HFF-Myc (cell line): Measurements from ENCODE around the gene CFAP45.

Experiments used
- DNase-seq: peaks from one replicate; pipeline ENCODE4 v3.0.0-alpha.2; 2011; ENCODE audit warnings: low read depth; ENCODE audit errors: extremely low read depth
- H3K4me3 ChIP-seq: replicated peaks from 2 replicates; pipeline ENCODE4 v1.5.1; 2011; ENCODE audit warnings: low read depth, mild to moderate bottlenecking, control low read depth, low read length
- CTCF ChIP-seq: IDR thresholded peaks from 2 replicates; pipeline ENCODE4 v1.5.1; 2012; ENCODE audit warnings: mild to moderate bottlenecking, low read depth, low read length, control low read depth; ENCODE audit errors: missing control alignments

Gene CFAP45

DNA sequence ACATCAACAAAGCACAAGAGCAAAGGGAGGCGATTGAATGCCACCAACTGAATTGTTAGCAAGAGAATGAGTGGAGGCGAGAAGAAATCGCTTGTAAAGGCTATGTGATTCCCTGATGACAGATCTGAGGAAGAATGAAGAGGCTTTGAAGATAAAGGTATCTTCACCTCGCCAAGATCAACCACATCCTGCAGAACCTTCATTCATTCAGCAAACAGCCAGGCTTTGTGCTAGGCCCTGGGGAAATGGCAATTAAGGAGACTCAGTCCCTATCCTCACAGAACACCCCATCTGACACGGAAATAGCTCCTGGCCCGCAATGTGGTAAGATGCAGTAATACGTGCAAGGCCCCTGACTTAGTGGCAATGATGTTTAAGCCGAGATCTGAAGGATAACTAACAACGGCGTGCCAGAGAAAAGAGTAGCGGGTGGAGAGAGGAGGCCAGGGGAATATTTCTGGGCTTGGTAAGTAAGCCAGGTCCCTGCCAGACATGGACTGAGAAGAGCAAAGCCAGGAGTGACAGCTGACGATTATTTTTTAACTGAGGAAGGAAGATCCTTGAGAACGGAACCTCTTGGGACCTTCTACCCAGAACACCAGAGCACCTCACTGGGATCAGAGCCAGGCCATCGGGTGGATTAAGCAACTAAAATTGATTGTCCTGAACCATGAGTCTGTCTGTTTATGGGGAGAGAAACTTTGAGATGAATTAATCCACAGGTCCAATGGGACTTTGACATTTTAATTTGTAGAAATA, 32.9 kb downstream of the CFAP45 start:
- DNase-seq = no peak
- no peak overlapping the region for H3K4me3 ChIP-seq
- no peak for TF ChIP-seq CTCF

DNA sequence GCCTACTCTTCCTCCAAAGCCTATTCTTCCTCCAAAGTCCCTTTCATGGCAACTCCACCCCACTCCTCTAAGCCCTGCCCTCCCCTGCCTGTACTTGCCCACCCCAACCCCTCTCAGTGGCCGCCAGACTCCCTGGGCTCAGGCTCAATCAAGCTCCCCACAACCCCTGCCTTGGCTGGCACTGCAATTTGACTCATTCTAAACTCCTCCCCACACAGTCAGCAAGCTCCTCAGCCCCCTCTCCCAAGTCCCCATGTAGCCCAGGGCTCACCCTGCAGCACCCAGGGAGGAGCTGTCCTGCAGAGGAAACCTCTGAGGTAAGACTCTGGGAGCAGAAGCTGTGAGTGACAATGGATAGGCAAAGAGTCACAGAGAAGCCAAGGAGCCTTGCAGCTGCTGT, 33.9 kb downstream of the CFAP45 start:
- no peak overlapping the region for H3K4me3 ChIP-seq
- DNase-seq = no peak

GRCh38 chr1:159864262-159864661, 35.7 kb downstream of the CFAP45 start:
- DNase-seq = no peak
- no peak for TF ChIP-seq CTCF
- no peak overlapping the region for H3K4me3 ChIP-seq

More for the DNA sequence above, 33.9 kb downstream of the CFAP45 start:
- TF ChIP-seq CTCF = no peak

DNA sequence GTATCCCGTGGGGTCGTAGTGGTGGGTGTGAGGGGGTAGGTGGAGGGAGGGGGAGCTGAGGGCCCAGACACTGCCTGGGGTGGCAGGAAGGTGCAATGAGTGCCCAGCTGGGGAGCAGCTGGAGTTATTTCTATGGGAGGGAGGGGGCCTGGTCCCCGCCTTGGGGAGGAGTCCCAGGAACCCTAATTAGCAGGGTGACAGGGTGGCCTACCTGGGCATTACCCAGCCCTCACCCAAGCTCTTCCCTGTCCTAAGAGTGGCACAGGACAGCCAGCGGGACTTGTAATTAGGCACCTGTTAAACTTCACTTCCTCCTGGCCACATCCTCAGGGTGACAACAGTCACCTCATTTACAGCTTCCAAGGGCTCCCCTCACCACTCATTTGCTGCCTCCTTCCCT, 37.4 kb downstream of the CFAP45 start, which contains the start of gene VSIG8:
VSIG8 (minus strand) TSS at position 101 of the 400 bp plus-strand sequence. CDS start 136 bp downstream, outside the sequence.
- TF ChIP-seq CTCF = no peak
- DNase-seq = no peak
- H3K4me3 ChIP-seq = no peak within 1 kb of the TSS

DNA sequence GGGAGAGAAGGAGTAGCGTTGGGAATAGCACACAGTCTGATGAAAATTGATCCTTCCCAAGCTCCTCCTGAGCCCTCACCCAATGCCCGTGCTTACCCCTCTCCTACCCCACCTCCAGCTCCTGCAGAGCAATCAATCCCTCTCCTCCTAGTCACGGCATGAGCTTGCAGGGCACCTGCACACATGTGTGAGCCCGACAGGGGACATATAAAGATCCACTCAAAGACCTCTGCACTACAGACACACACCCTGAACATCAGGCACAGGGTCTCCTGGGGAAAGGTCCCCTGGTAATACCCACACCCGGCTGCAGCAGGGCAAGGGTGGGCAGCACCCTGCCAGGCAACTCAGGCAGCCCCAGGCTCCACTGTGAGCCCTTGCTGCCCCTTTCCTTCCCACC, 37.9 kb downstream of the CFAP45 start:
- no peak for DNase-seq
- H3K4me3 ChIP-seq = no peak overlapping the region
- no peak for TF ChIP-seq CTCF

DNA sequence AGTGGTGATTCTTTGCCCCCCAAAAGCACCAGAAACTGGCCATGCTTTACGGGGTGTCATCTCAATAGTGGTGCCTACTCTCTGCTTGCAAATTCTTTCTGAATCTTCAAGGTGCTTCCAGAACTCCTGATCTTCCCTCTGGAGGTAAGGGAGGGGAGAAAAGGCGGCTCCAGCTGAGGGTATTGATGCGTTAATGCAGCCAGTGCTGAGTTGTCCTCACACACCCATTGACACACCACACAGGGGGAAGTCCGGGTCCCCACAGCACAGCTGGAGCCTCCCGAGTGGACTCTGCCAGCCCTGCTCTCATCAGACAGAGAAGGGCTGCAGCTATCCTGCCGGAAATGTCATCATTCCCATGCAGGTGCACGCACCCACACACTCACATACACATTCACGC, 38.7 kb downstream of the CFAP45 start:
- DNase-seq = no peak
- TF ChIP-seq CTCF = no peak
- no peak overlapping the region for H3K4me3 ChIP-seq
